ENCODE results near the gene CHN2.

The CHN2 gene

GRCh38 chr7:29408841-29409243, 214.3 kb downstream of the CHN2 start:
- no peak overlapping the region for H3K4me3 ChIP-seq (ENCODE audit: control insufficient read depth, low read depth, low read length)
- peak; percentile 71 for TF ChIP-seq CTCF (IDR thresholded peaks at IDR 0.05; ENCODE audit: control insufficient read depth, insufficient read depth, low read depth, low read length, missing control alignments)
- peak; percentile 64 for DNase-seq (ENCODE audit: low read depth)

- no peak overlapping the region for H3K4me3 ChIP-seq (ENCODE audit: control insufficient read depth, low read depth, low read length)
- TF ChIP-seq CTCF (IDR thresholded peaks at IDR 0.05; ENCODE audit: control insufficient read depth, insufficient read depth, low read depth, low read length, missing control alignments), result no peak
- no peak for DNase-seq (ENCODE audit: low read depth)
Measured at GRCh38 chr7:29410996-29411395, 216.4 kb downstream of the CHN2 start.

GRCh38 chr7:29412912-29413311, 218.3 kb downstream of the CHN2 start:
- DNase-seq (ENCODE audit: low read depth), result no peak
- no peak for TF ChIP-seq CTCF (IDR thresholded peaks at IDR 0.05; ENCODE audit: control insufficient read depth, insufficient read depth, low read depth, low read length, missing control alignments)

GRCh38 chr7:29413626-29414136, 219.1 kb downstream of the CHN2 start:
- no peak for DNase-seq (ENCODE audit: low read depth)
- no peak overlapping the region for H3K4me3 ChIP-seq (ENCODE audit: control insufficient read depth, low read depth, low read length)
- TF ChIP-seq CTCF (IDR thresholded peaks at IDR 0.05; ENCODE audit: control insufficient read depth, insufficient read depth, low read depth, low read length, missing control alignments), result no peak

More at GRCh38 chr7:29412912-29413311, 218.3 kb downstream of the CHN2 start:
- no peak overlapping the region for H3K4me3 ChIP-seq (ENCODE audit: control insufficient read depth, low read depth, low read length)

- H3K4me3 ChIP-seq (ENCODE audit: control insufficient read depth, low read depth, low read length), result no peak overlapping the region
- DNase-seq (ENCODE audit: low read depth), result no peak
- no peak for TF ChIP-seq CTCF (IDR thresholded peaks at IDR 0.05; ENCODE audit: control insufficient read depth, insufficient read depth, low read depth, low read length, missing control alignments)
Measured at GRCh38 chr7:29414216-29414615, 219.6 kb downstream of the CHN2 start.

GRCh38 chr7:29415215-29415614, 220.6 kb downstream of the CHN2 start:
- no peak for DNase-seq (ENCODE audit: low read depth)
- H3K4me3 ChIP-seq (ENCODE audit: control insufficient read depth, low read depth, low read length), result no peak overlapping the region
- TF ChIP-seq CTCF (IDR thresholded peaks at IDR 0.05; ENCODE audit: control insufficient read depth, insufficient read depth, low read depth, low read length, missing control alignments), result no peak
